ENCODE data around the gene VTI1A. TPM values are rescaled to one million over a fixed set of nuclear protein-coding genes. Genes with fewer than 3 reads are reported as not detected.
A peak's percentile ranks its signal among the peaks of the same experiment; 100 is the strongest.

The VTI1A gene
- total and polyA plus RNA-seq, 7 donors: 9.9 to 31.5 (median 20.1) TPM

- Histone ChIP-seq H3K27ac (no peak overlapping the region), H3K4me3 (no peak overlapping the region), H3K36me3 (ENCODE audit: insufficient read depth in 1 of 2, low read depth in 1 of 2) (no peaks in the 10 kb centered on the region), H3K27me3 (ENCODE audit: insufficient read depth in 3 of 3, low read length in 2 of 3) (no peaks in the 10 kb centered on the region), H3K4me1 (no peaks in the 10 kb centered on the region), H3K9me3 (no peaks in the 10 kb centered on the region)
- WGBS, 3 donors: 62 to 75% (median 66%) methylated on average over 14 of the region's 14 CpGs
- intact Hi-C loops (cut with DNase I): no loop called here
- no peak for ATAC-seq
- TF ChIP-seq CTCF (IDR thresholded peaks at IDR 0.05): no peak
- no peak for DNase-seq
Measured at GRCh38 chr10:112827086-112827485, 380.1 kb downstream of the VTI1A start.

DNA sequence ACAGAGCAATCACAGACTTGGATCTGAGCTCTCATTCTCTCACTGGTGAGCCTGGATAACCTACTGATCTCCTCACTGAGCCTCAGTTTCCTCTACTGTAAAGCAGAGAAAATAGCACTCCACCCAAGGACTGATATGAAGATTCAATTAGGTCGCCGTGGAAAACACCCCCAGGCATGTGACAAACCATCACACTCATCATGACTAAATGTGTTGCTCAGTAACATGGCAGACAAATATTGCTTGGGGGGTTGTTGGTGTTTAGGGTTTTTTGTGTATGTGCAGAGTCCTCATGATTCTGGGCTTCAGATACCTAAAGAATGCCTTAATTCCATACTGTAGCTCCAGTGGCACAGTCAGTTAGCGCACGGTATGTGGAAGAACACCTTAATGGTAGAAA lies 380.9 kb downstream of the VTI1A start:
- 98% methylated on average over 4 of the region's 4 CpGs for WGBS, 3 donors
- Histone ChIP-seq H3K9me3 (no peaks in the 10 kb centered on the region), H3K27me3 (ENCODE audit: insufficient read depth in 3 of 3, low read length in 2 of 3) (no peaks in the 10 kb centered on the region), H3K27ac (no peak overlapping the region), H3K36me3 (ENCODE audit: insufficient read depth in 1 of 2, low read depth in 1 of 2) (no peaks in the 10 kb centered on the region), H3K4me3 (no peak overlapping the region), H3K4me1 (no peaks in the 10 kb centered on the region)
- DNase-seq: no peak
- no peak for ATAC-seq
- TF ChIP-seq CTCF (IDR thresholded peaks at IDR 0.05): no peak
- intact Hi-C loops (cut with DNase I): no loop called here

DNA sequence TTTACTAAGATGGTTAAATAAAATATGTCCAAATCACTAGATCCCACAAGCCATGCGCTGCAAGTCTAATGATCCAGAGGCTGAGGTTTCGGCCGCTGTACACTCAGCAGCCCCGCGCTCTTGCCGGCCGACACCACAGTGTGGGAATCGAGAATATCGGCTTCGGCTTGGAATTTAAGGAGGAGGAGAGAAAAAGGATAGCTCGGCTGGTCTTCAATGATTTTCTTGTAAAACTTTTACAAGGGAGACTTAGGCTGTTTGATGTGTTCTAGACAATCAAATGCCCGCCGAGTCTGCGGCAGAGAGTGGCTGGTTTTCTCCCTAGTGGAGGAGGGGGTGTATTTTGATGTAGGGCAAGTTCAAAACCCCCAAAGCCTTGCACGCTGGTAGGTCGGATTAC lies 384.8 kb downstream of the VTI1A start:
- no peaks in the 10 kb centered on the region for H3K36me3 ChIP-seq (ENCODE audit: insufficient read depth in 1 of 2, low read depth in 1 of 2)
- 91 to 94% (median 92%) methylated on average over 16 of the region's 16 CpGs for WGBS, 3 donors
- DNase-seq: no peak
- intact Hi-C loops (cut with DNase I): no loop called here
- TF ChIP-seq CTCF (IDR thresholded peaks at IDR 0.05): no peak
- H3K9me3 ChIP-seq: no peaks in the 10 kb centered on the region
- no peak for ATAC-seq
- H3K27ac ChIP-seq: no peak overlapping the region
- H3K4me3 ChIP-seq: no peak overlapping the region
- peaks cover 26% of the 10 kb centered on the region for H3K4me1 ChIP-seq
- H3K27me3 ChIP-seq (ENCODE audit: insufficient read depth in 3 of 3, low read length in 2 of 3): no peaks in the 10 kb centered on the region

- ATAC-seq (peak in 3 of 4 donors; percentile 36 to 66 (median 40)), DNase-seq (no peak)
- Histone ChIP-seq H3K4me1 (peaks cover 26% of the 10 kb centered on the region), H3K27me3 (ENCODE audit: insufficient read depth in 3 of 3, low read length in 2 of 3) (no peaks in the 10 kb centered on the region), H3K36me3 (ENCODE audit: insufficient read depth in 1 of 2, low read depth in 1 of 2) (no peaks in the 10 kb centered on the region), H3K9me3 (no peaks in the 10 kb centered on the region), H3K27ac (no peak overlapping the region), H3K4me3 (no peak overlapping the region)
- WGBS, 3 donors: 68 to 82% (median 71%) methylated on average over 7 of the region's 7 CpGs
- intact Hi-C loops (cut with DNase I): no loop called here
- no peak for TF ChIP-seq CTCF (IDR thresholded peaks at IDR 0.05)
Measured at GRCh38 chr10:112832361-112832878, 385.4 kb downstream of the VTI1A start.

DNA sequence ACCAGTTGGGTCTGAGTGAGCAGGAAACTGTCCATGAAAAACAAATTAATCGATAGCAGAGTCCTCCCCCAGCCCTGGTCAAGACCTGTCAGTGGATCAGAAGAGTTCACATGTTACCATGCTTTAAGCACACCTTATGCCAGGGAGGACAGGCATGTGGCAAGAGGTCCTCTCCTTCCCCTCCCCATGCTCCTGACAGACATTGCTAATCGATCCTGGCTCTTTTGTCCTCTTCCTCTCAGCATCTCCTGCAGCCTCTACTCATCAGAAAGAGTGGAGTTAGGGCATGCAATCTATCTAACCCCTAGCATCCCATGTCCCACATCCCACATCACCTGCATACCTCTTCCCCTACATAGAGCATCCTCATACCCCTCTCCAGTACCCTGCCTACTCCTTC lies 385.9 kb downstream of the VTI1A start:
- Histone ChIP-seq H3K36me3 (ENCODE audit: insufficient read depth in 1 of 2, low read depth in 1 of 2) (no peaks in the 10 kb centered on the region), H3K4me1 (peaks cover 26% of the 10 kb centered on the region), H3K9me3 (no peaks in the 10 kb centered on the region), H3K27ac (no peak overlapping the region), H3K4me3 (no peak overlapping the region), H3K27me3 (ENCODE audit: insufficient read depth in 3 of 3, low read length in 2 of 3) (no peaks in the 10 kb centered on the region)
- intact Hi-C loops (cut with DNase I): no loop called here
- ATAC-seq (no peak), DNase-seq (no peak)
- WGBS, 3 donors: 85 to 92% (median 88%) methylated on average over 2 of the region's 2 CpGs
- no peak for TF ChIP-seq CTCF (IDR thresholded peaks at IDR 0.05)
